Osteoblast (primary cell): ENCODE measurements around the gene CHD9NB. TPM values are rescaled to one million over a fixed set of nuclear protein-coding genes. Genes with fewer than 3 reads are reported as not detected.

Experiments used
- DNase-seq: peaks from one replicate; pipeline ENCODE4 v3.0.0; 2011; ENCODE audit warnings: low spot score, mixed read lengths; ENCODE audit not compliant: insufficient read length; ENCODE audit errors: missing footprints
- H2AFZ ChIP-seq: 2 replicates; pipeline ENCODE4 v1.6.0; 2011; ENCODE audit warnings: mild to moderate bottlenecking, low read length
- H3K27ac ChIP-seq: 2 replicates; pipeline ENCODE4 v1.5.1; 2011; ENCODE audit warnings: mild to moderate bottlenecking, low read depth, low read length, moderate library complexity
- H3K27me3 ChIP-seq: 2 replicates; pipeline ENCODE4 v1.6.0; 2012; ENCODE audit warnings: mild to moderate bottlenecking, control low read depth, inconsistent platforms, low read length, moderate library complexity; ENCODE audit not compliant: insufficient read depth
- H3K36me3 ChIP-seq: 2 replicates; pipeline ENCODE4 v1.5.1; 2011; ENCODE audit warnings: mild to moderate bottlenecking, low read length, control low read depth, moderate library complexity; ENCODE audit not compliant: insufficient read depth
- H3K4me1 ChIP-seq: 2 replicates; pipeline ENCODE4 v1.5.1; 2011; ENCODE audit warnings: mild to moderate bottlenecking, low read length, control low read depth, moderate library complexity; ENCODE audit not compliant: insufficient read depth
- H3K4me2 ChIP-seq: 2 replicates; pipeline ENCODE4 v1.6.0; 2011; ENCODE audit warnings: mild to moderate bottlenecking, low read length; ENCODE audit not compliant: insufficient read depth
- H3K4me3 ChIP-seq: fragments of 200-600 bp; sonication (generic); 3 replicates; pipeline ENCODE4 v1.5.1; 2012; ENCODE audit warnings: mild to moderate bottlenecking, low read length, inconsistent platforms; ENCODE audit not compliant: insufficient read depth
- H3K79me2 ChIP-seq: 2 replicates; pipeline ENCODE4 v1.6.0; 2012; ENCODE audit warnings: mild to moderate bottlenecking, low read length, control low read depth, inconsistent platforms; ENCODE audit not compliant: insufficient read depth
- H3K9me3 ChIP-seq: 2 replicates; pipeline ENCODE4 v1.5.1; 2011; ENCODE audit warnings: low read depth, low read length, control low read depth
- H4K20me1 ChIP-seq: 2 replicates; pipeline ENCODE4 v1.6.0; 2012; ENCODE audit warnings: mild to moderate bottlenecking, low read length, control low read depth; ENCODE audit not compliant: insufficient read depth
- total RNA-seq: library from RNA; depleted of rRNA; stranded (reverse); fragments of >200 nt; gene quantifications from 2 replicates; pipeline ENCODE4 v1.2.3, GENCODE V29; 2012
- TF ChIP-seq, protein P1 (sequence below): IDR thresholded peaks from 2 replicates; pipeline ENCODE4 v1.5.1; 2011; ENCODE audit warnings: mild to moderate bottlenecking, low read depth, low read length, moderate library complexity; ENCODE audit errors: extremely low read depth

CHD9NB gene
- total RNA-seq, 1 donor = 1.1 TPM

DNA sequence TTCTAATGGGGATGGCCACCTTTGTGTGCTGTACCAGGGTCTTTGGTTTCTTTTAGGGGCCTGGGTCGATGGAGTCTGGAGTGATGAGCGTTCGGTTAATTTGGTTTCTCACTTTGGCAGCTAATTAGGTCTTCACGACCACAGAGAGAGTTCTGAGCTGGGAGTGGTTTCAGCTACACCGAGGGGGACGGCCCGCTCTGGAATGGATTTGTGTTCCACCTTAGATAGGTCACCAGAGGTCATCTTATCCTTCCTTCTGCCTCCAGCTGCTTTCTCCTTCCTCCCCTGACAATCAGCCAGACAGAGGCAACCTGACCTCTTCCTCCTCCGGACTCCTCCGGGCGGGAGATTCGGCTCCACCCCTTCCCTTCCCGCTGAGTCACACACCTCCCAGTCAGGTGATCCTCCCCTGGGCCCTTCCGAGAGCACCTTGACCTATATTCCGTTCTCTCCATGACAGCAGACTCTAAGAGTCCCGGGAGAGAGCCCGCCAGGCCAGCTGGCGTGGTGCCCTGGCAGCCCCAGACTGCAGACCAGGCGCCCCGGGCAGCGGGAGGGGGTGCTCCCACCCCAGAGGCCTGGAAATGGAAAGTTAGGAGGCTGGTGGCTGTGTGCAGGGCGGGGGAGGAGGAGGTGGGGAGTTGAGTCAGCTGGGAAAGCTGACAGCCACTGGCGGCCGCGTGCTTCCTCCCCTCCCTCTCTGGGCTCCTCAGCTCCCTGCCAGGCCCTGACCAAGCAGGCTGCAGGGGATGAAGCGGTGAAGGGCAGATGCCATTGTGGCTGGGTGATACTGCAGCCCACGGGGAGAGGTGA, 46.8 kb upstream of the CHD9NB start:
- no peaks in the 10 kb centered on the region for H3K36me3 ChIP-seq
- H4K20me1 ChIP-seq = no peaks in the 10 kb centered on the region
- H3K27me3 ChIP-seq = no peaks in the 10 kb centered on the region
- TF ChIP-seq, protein P1, sequence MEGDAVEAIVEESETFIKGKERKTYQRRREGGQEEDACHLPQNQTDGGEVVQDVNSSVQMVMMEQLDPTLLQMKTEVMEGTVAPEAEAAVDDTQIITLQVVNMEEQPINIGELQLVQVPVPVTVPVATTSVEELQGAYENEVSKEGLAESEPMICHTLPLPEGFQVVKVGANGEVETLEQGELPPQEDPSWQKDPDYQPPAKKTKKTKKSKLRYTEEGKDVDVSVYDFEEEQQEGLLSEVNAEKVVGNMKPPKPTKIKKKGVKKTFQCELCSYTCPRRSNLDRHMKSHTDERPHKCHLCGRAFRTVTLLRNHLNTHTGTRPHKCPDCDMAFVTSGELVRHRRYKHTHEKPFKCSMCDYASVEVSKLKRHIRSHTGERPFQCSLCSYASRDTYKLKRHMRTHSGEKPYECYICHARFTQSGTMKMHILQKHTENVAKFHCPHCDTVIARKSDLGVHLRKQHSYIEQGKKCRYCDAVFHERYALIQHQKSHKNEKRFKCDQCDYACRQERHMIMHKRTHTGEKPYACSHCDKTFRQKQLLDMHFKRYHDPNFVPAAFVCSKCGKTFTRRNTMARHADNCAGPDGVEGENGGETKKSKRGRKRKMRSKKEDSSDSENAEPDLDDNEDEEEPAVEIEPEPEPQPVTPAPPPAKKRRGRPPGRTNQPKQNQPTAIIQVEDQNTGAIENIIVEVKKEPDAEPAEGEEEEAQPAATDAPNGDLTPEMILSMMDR = no peak
- H3K79me2 ChIP-seq = peaks cover 37% of the 10 kb centered on the region
- H3K4me3 ChIP-seq = peak overlapping the region; percentile 59
- peak; percentile 94 for DNase-seq
- H2AFZ ChIP-seq = peak overlapping the region; percentile 47
- H3K4me1 ChIP-seq = peaks cover 21% of the 10 kb centered on the region
- H3K9me3 ChIP-seq = no peaks in the 10 kb centered on the region
- peak overlapping the region; percentile 91 for H3K27ac ChIP-seq
- peak overlapping the region; percentile 84 for H3K4me2 ChIP-seq

- Histone ChIP-seq H3K4me2 (peak overlapping the region; percentile 84), H3K9me3 (no peaks in the 10 kb centered on the region), H4K20me1 (no peaks in the 10 kb centered on the region), H3K27me3 (no peaks in the 10 kb centered on the region), H3K27ac (peak overlapping the region; percentile 91), H2AFZ (peak overlapping the region; percentile 63), H3K36me3 (no peaks in the 10 kb centered on the region), H3K4me3 (peak overlapping the region; percentile 59), H3K4me1 (peaks cover 21% of the 10 kb centered on the region), H3K79me2 (peaks cover 39% of the 10 kb centered on the region)
- TF ChIP-seq, protein P1 = no peak
- peak; percentile 83 for DNase-seq
These were observed 46.0 kb upstream of the CHD9NB start for GRCh38 chr16:53098526-53099317.

DNA sequence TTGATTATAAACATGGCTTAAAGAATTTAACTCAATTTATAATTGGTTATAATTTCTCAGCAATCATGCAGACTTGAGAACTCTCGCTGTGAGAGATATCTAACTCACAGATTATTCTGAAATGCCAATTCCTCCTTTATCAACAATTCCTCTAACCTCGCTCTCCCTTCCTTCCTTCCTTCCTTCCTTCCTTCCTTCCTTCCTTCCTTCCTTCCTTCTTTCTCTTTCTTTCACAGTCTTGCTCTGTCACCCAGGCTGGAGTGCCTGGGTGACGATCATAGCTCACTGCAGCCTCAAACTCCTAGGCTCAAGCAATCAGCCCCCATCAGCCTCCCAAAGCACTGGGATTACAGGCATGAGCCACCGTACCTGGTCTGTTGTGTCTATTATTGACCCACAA, 44.5 kb upstream of the CHD9NB start:
- H3K4me1 ChIP-seq = peaks cover 24% of the 10 kb centered on the region
- H3K27ac ChIP-seq = no peak overlapping the region
- no peaks in the 10 kb centered on the region for H3K36me3 ChIP-seq
- H3K4me2 ChIP-seq = no peak overlapping the region
- TF ChIP-seq, protein P1 = no peak
- H4K20me1 ChIP-seq = no peaks in the 10 kb centered on the region
- H3K4me3 ChIP-seq = no peak overlapping the region
- H3K27me3 ChIP-seq = no peaks in the 10 kb centered on the region
- no peak overlapping the region for H2AFZ ChIP-seq
- H3K9me3 ChIP-seq = no peaks in the 10 kb centered on the region
- no peak for DNase-seq
- peaks cover 36% of the 10 kb centered on the region for H3K79me2 ChIP-seq
